H1 (cell line): Measurements from ENCODE around the gene RPS6KC1. TPM values are rescaled to one million over a fixed set of nuclear protein-coding genes. Genes with fewer than 3 reads are reported as not detected.

Source experiments
- CTCF ChIA-PET: fragments of 300-600 bp; sonication (Branson Sonifier 250); formaldehyde crosslinking; loops from one replicate; lab custom pipeline; 2021; ENCODE audit not compliant: partially characterized antibody; lab: Charles Lee
- POLR2A ChIA-PET: fragments of 300-600 bp; sonication (Branson Sonifier 250); formaldehyde crosslinking; loops from one replicate; lab custom pipeline; 2021; ENCODE audit warnings: inconsistent platforms; ENCODE audit not compliant: partially characterized antibody; lab: Charles Lee
- DNase-seq, 2 experiments: peaks; one replicate each; pipeline versions ENCODE4 v3.0.0 to v3.0.0-alpha.2; 2010 to 2022; ENCODE audit warnings: low spot score in 2 of 2, low read depth in 1 of 2, mixed read lengths in 1 of 2
- FAIRE-seq: peaks from 2 replicates; lab custom pipeline; 2011; peaks lifted over from hg19 to GRCh38; lab: Jason Lieb, UNC
- H2AFZ ChIP-seq: 2 replicates; pipeline ENCODE4 v1.8.1; 2012; ENCODE audit warnings: low read length, inconsistent platforms
- H2AK5ac ChIP-seq: 2 replicates; pipeline ENCODE4 v1.6.1; 2013; ENCODE audit warnings: low read depth, low read length
- H2BK120ac ChIP-seq: replicated peaks from 2 replicates; pipeline ENCODE3; 2013; ENCODE audit warnings: low read depth, low read length, inconsistent platforms
- H2BK12ac ChIP-seq: 2 replicates; pipeline ENCODE4 v1.6.1; 2013; ENCODE audit warnings: low read depth, low read length
- H2BK15ac ChIP-seq: 2 replicates; pipeline ENCODE4 v1.6.1; 2013; ENCODE audit warnings: low read length
- H2BK20ac ChIP-seq: 2 replicates; pipeline ENCODE4 v1.6.1; 2013; ENCODE audit warnings: low read length
- H2BK5ac ChIP-seq: 2 replicates; pipeline ENCODE4 v1.6.1; 2013; ENCODE audit warnings: low read depth, low read length
- H3K14ac ChIP-seq: 2 replicates; pipeline ENCODE4 v1.6.1; 2013; ENCODE audit warnings: inconsistent platforms; ENCODE audit not compliant: insufficient read length
- H3K18ac ChIP-seq: 2 replicates; pipeline ENCODE4 v1.6.1; 2013; ENCODE audit warnings: low read length; ENCODE audit errors: extremely low read depth
- H3K23ac ChIP-seq: 2 replicates; pipeline ENCODE4 v1.6.1; 2013; ENCODE audit warnings: inconsistent platforms; ENCODE audit not compliant: insufficient read length
- H3K23me2 ChIP-seq: 2 replicates; pipeline ENCODE4 v1.6.1; 2013; ENCODE audit warnings: low read depth, low read length
- H3K27ac ChIP-seq: 2 replicates; pipeline ENCODE4 v1.6.1; 2011; ENCODE audit warnings: low read depth, low read length, inconsistent platforms
- H3K27me3 ChIP-seq, 4 experiments: replicated peaks in 1 of 4; 1 replicate in 1 of 4; 2 replicates in 3 of 4; pipeline versions ENCODE4 v1.6.1 to v1.8.1; 2011 to 2013; ENCODE audit warnings: low read length in 3 of 4, mild to moderate bottlenecking in 3 of 4, inconsistent platforms in 2 of 4, mixed read lengths in 2 of 4, moderate library complexity in 1 of 4; ENCODE audit not compliant: control insufficient read depth in 3 of 4, insufficient read depth in 3 of 4; ENCODE audit errors: extremely low read depth in 1 of 4
- H3K36me3 ChIP-seq, 4 experiments: 2 replicates each; pipeline versions ENCODE4 v1.6.1 to v1.8.1; 2011 to 2013; ENCODE audit warnings: mild to moderate bottlenecking in 4 of 4, low read length in 3 of 4, moderate library complexity in 2 of 4, control low read depth in 1 of 4, inconsistent platforms in 1 of 4; ENCODE audit not compliant: insufficient read depth in 4 of 4, control insufficient read depth in 2 of 4
- H3K4ac ChIP-seq: replicated peaks from 2 replicates; pipeline ENCODE3; 2013; ENCODE audit warnings: low read length, low read depth, mixed read lengths, inconsistent platforms; ENCODE audit not compliant: insufficient read length
- H3K4me1 ChIP-seq, 4 experiments: replicated peaks in 1 of 4; 1 replicate in 1 of 4; 2 replicates in 3 of 4; pipeline versions ENCODE4 v1.6.1 to v1.8.1; 2011 to 2013; ENCODE audit warnings: low read length in 3 of 4, inconsistent platforms in 2 of 4, mixed read lengths in 1 of 4; ENCODE audit not compliant: insufficient read depth in 4 of 4, control insufficient read depth in 3 of 4
- H3K4me2 ChIP-seq, 2 experiments: 2 replicates each; pipeline versions ENCODE4 v1.6.1 to v1.8.1; 2011 to 2013; ENCODE audit warnings: low read depth in 2 of 2, low read length in 2 of 2, control low read depth in 1 of 2, inconsistent platforms in 1 of 2, mild to moderate bottlenecking in 1 of 2; ENCODE audit not compliant: insufficient read depth in 1 of 2
- H3K4me3 ChIP-seq, 4 experiments: fragments of 200-600, 300-600 bp in 1 of 4; sonication (generic), shearing (Covaris generic), sonication (Bioruptor Twin) in 1 of 4; 2 replicates each; pipeline versions ENCODE4 v1.5.1 to v1.8.1; 2011 to 2016; ENCODE audit warnings: low read length in 4 of 4, low read depth in 3 of 4, control low read depth in 2 of 4, inconsistent platforms in 2 of 4, mild to moderate bottlenecking in 2 of 4, mixed read lengths in 1 of 4, moderate library complexity in 1 of 4; ENCODE audit not compliant: insufficient read depth in 2 of 4; ENCODE audit errors: extremely low read depth in 1 of 4
- H3K56ac ChIP-seq: replicated peaks from 2 replicates; pipeline ENCODE3; 2013; ENCODE audit warnings: low read depth, mild to moderate bottlenecking, mixed read lengths, low read length, inconsistent platforms; ENCODE audit not compliant: insufficient read length
- H3K79me1 ChIP-seq: 2 replicates; pipeline ENCODE4 v1.6.1; 2013; ENCODE audit warnings: low read depth, low read length, control low read depth
- H3K79me2 ChIP-seq, 2 experiments: 2 replicates each; pipeline versions ENCODE4 v1.6.1 to v1.8.1; 2012 to 2013; ENCODE audit warnings: low read length in 2 of 2, mild to moderate bottlenecking in 2 of 2, inconsistent platforms in 1 of 2; ENCODE audit not compliant: insufficient read depth in 2 of 2, control insufficient read depth in 1 of 2
- H3K9ac ChIP-seq, 4 experiments: replicated peaks in 1 of 4; 1 replicate in 1 of 4; 2 replicates in 3 of 4; pipeline versions ENCODE4 v1.6.1 to v1.8.1; 2011 to 2013; ENCODE audit warnings: low read depth in 3 of 4, low read length in 3 of 4, control low read depth in 2 of 4, mild to moderate bottlenecking in 2 of 4, moderate library complexity in 2 of 4, inconsistent platforms in 1 of 4; ENCODE audit errors: extremely low read depth in 1 of 4
- H3K9me3 ChIP-seq, 2 experiments: 2 replicates each; pipeline versions ENCODE4 v1.6.1 to v1.8.1; 2012 to 2013; ENCODE audit warnings: mild to moderate bottlenecking in 2 of 2, moderate library complexity in 2 of 2, control low read depth in 1 of 2, inconsistent platforms in 1 of 2, low read depth in 1 of 2, low read length in 1 of 2, mixed read lengths in 1 of 2; ENCODE audit not compliant: insufficient read depth in 2 of 2
- H4K20me1 ChIP-seq, 2 experiments: replicated peaks in 1 of 2; 2 replicates each; pipeline versions ENCODE3 to v1.8.1; 2011 to 2013; ENCODE audit warnings: inconsistent platforms in 2 of 2, low read length in 2 of 2, mild to moderate bottlenecking in 1 of 2; ENCODE audit not compliant: insufficient read depth in 2 of 2, control insufficient read depth in 1 of 2
- H4K5ac ChIP-seq: 2 replicates; pipeline ENCODE4 v1.6.1; 2013; ENCODE audit warnings: low read length, low read depth, mixed read lengths, inconsistent platforms; ENCODE audit not compliant: insufficient read length
- H4K8ac ChIP-seq: 2 replicates; pipeline ENCODE4 v1.8.0; 2013; ENCODE audit warnings: mild to moderate bottlenecking, moderate library complexity, low read length, inconsistent platforms; ENCODE audit not compliant: insufficient read depth; ENCODE audit errors: extremely low read depth
- H4K91ac ChIP-seq: replicated peaks from 2 replicates; pipeline ENCODE3; 2013; ENCODE audit warnings: low read length, mixed read lengths, inconsistent platforms; ENCODE audit not compliant: insufficient read length
- EP300 ChIP-seq, 2 experiments: IDR thresholded peaks; 1 replicate in 1 of 2; 2 replicates in 1 of 2; pipeline ENCODE4 v1.6.1; 2011 to 2012; ENCODE audit warnings: low read depth in 2 of 2, low read length in 2 of 2, mild to moderate bottlenecking in 2 of 2, borderline replicate concordance in 1 of 2, inconsistent platforms in 1 of 2, moderate library complexity in 1 of 2
- EZH2 ChIP-seq: fragments of 200-600 bp; sonication (generic); IDR thresholded peaks from 2 replicates; pipeline ENCODE4 v1.7.1; 2012; ENCODE audit warnings: low read depth, mild to moderate bottlenecking, moderate library complexity, low read length, inconsistent platforms; ENCODE audit not compliant: severe bottlenecking
- KDM5A ChIP-seq: fragments of 200-600 bp; IDR thresholded peaks from 2 replicates; pipeline ENCODE4 v1.7.1; 2012; ENCODE audit warnings: mild to moderate bottlenecking, low read length, inconsistent platforms, mixed read lengths
- POLR2A ChIP-seq, 2 experiments: IDR thresholded peaks; 1 replicate in 1 of 2; 2 replicates in 1 of 2; pipeline ENCODE4 v1.6.1; 2011; ENCODE audit warnings: low read depth in 2 of 2, low read length in 2 of 2, mild to moderate bottlenecking in 2 of 2; ENCODE audit errors: control extremely low read depth in 1 of 2
- POLR2AphosphoS5 ChIP-seq: IDR thresholded peaks from 2 replicates; pipeline ENCODE4 v1.6.1; 2011; ENCODE audit warnings: low read depth, low read length
- RXRA ChIP-seq: IDR thresholded peaks from 2 replicates; pipeline ENCODE4 v1.6.1; 2011; ENCODE audit warnings: low read depth, mild to moderate bottlenecking, low read length, moderate library complexity; ENCODE audit not compliant: insufficient read depth
- SUZ12 ChIP-seq: fragments of 200-600 bp; sonication (generic); IDR thresholded peaks from 2 replicates; pipeline ENCODE4 v1.6.1; 2012; ENCODE audit warnings: mild to moderate bottlenecking, inconsistent platforms, low read length, moderate library complexity, mixed read lengths
- ZNF274 ChIP-seq: IDR thresholded peaks from 2 replicates; pipeline ENCODE4 v1.7.0; 2012; ENCODE audit warnings: low read length, borderline replicate concordance; ENCODE audit errors: extremely low read depth
- WGBS, 2 experiments: shearing (Covaris generic) in 1 of 2; methylation state at CpG; one replicate each; pipeline versions ENCODE4 v1.1.6 to v1.1.7; 2013 to 2015; ENCODE audit warnings: low lambda C conversion rate in 2 of 2, mixed read lengths in 2 of 2, inconsistent platforms in 1 of 2, low coverage in 1 of 2, missing lambda C conversion rate in 1 of 2; ENCODE audit not compliant: insufficient replicate concordance in 2 of 2, insufficient coverage in 1 of 2, insufficient read length in 1 of 2; ENCODE audit errors: extremely low coverage in 1 of 2, missing lambda C conversion rate in 1 of 2; 5-methylcytosine and 5-hydroxymethylcytosine counted together
- polyA plus RNA-seq, 7 experiments: library from polyadenylated mRNA; depleted of rRNA in 3 of 7; stranded (reverse) in 5 of 7; unstranded in 2 of 7; fragments of >200 nt in 5 of 7; fragments of 200-250 nt in 2 of 7; gene quantifications; 1 replicate in 5 of 7; 2 replicates in 1 of 7; 4 replicates in 1 of 7; pipeline versions ENCODE4 v1.2.1 to v1.2.3, GENCODE V29; 2011 to 2013; ENCODE audit warnings: missing spikeins in 2 of 7, mixed read lengths in 2 of 7
- total RNA-seq: library from RNA; stranded (reverse); fragmentation: NEBNext Ultra II Directional; extraction: Animal tissue kit (Norgen Biotek cat#: 25700); gene quantifications from 2 replicates; pipeline ENCODE4 v1.2.1, GENCODE V29; 2021

RPS6KC1 gene
- total and polyA plus RNA-seq, 2 of the 8 experiments (the other 6 are each of a cell fraction or from before 2014, with no cell fraction given) = 4.9 to 17.6 TPM

GRCh38 chr1:213297021-213297420, 246.0 kb downstream of the RPS6KC1 start:
- no peak overlapping the region for H3K23ac ChIP-seq
- no peak overlapping the region for H4K91ac ChIP-seq
- H2BK20ac ChIP-seq = no peak overlapping the region
- no peak overlapping the region for H2BK12ac ChIP-seq
- 90% methylated on average over 5 of the region's 5 CpGs; no CpG with 5 or more reads in 1 of the 2 experiments for WGBS, 2 experiments
- H3K79me1 ChIP-seq = no peaks in the 10 kb centered on the region
- no peak overlapping the region for H3K4me3 ChIP-seq
- H2BK5ac ChIP-seq = no peak overlapping the region
- no peak overlapping the region for H4K5ac ChIP-seq
- no peak overlapping the region for H3K27ac ChIP-seq
- H4K8ac ChIP-seq = no peak overlapping the region
- FAIRE-seq (no peak), DNase-seq (no peak)
- no peak overlapping the region for H3K18ac ChIP-seq
- ChIA-PET CTCF (no interaction called here), POLR2A (no interaction called here)
- no peak overlapping the region for H3K4me2 ChIP-seq
- no peak overlapping the region for H2BK120ac ChIP-seq
- TF ChIP-seq POLR2A (IDR thresholded peaks at IDR 0.05; ENCODE audit: control extremely low read depth in 1 of 2, low read depth in 2 of 2, low read length in 2 of 2) = no peak
- peak; percentile 33; the same call in 1 of the 2 replicates for TF ChIP-seq ZNF274
- TF ChIP-seq EZH2 = no peak
- no peak for TF ChIP-seq RXRA
- TF ChIP-seq SUZ12 = no peak
- no peak for TF ChIP-seq EP300 (IDR thresholded peaks at IDR 0.05; ENCODE audit: borderline replicate concordance in 1 of 2, low read depth in 2 of 2, low read length in 2 of 2)
- no peak for TF ChIP-seq POLR2AphosphoS5
- TF ChIP-seq KDM5A = no peak
- H3K36me3 ChIP-seq = no peaks in the 10 kb centered on the region
- no peak overlapping the region for H3K14ac ChIP-seq
- no peaks in the 10 kb centered on the region for H3K23me2 ChIP-seq
- peaks cover 0 to 5% (median 0%) of the 10 kb centered on the region in 4 experiments; a peak in 1 of 7 replicates for H3K4me1 ChIP-seq
- H3K9ac ChIP-seq = no peak overlapping the region
- H3K9me3 ChIP-seq = peaks cover 0 to 3% of the 10 kb centered on the region in 2 experiments; a peak in 1 of 4 replicates
- H4K20me1 ChIP-seq = no peaks in the 10 kb centered on the region
- no peak overlapping the region for H2AFZ ChIP-seq
- H2BK15ac ChIP-seq = no peak overlapping the region
- H3K56ac ChIP-seq = no peak overlapping the region
- H3K79me2 ChIP-seq = no peaks in the 10 kb centered on the region
- no peak overlapping the region for H3K4ac ChIP-seq
- no peaks in the 10 kb centered on the region for H3K27me3 ChIP-seq
- no peak overlapping the region for H2AK5ac ChIP-seq
